Gastroesophageal sphincter (tissue), 4 donors: ENCODE data around the gene TUFM. TPM values are rescaled to one million over a fixed set of nuclear protein-coding genes. Genes with fewer than 3 reads are reported as not detected.

Source experiments
- ATAC-seq: fragments of 150-250 bp; one replicate; pipeline ENCODE4 v1.9.1; 2016; ENCODE audit warnings: mild to moderate bottlenecking, moderate library complexity
- H3K27ac ChIP-seq, 4 donors: fragments of 200-600 bp; sonication (generic) in 3 of 4; 1 replicate in 3 of 4; 2 replicates in 1 of 4; pipeline ENCODE4 v1.5.1; 2016 to 2019
- H3K27me3 ChIP-seq: fragments of 200-600 bp; sonication (generic); one replicate; pipeline ENCODE4 v1.5.1; 2019
- H3K36me3 ChIP-seq, 2 donors: fragments of 200-600 bp; sonication (generic); one replicate each; pipeline ENCODE4 v1.5.1; 2019; ENCODE audit warnings: control low read depth in 1 of 2
- H3K4me1 ChIP-seq, 3 donors: fragments of 200-600 bp; sonication (generic); 1 replicate in 2 of 3; 2 replicates in 1 of 3; pipeline ENCODE4 v1.5.1; 2016 to 2019; ENCODE audit warnings: control low read depth in 2 of 3
- H3K4me3 ChIP-seq, 2 donors: fragments of 200-600 bp; sonication (generic); one replicate each; pipeline ENCODE4 v1.5.1; 2019; ENCODE audit warnings: mild to moderate bottlenecking in 1 of 2, moderate library complexity in 1 of 2
- H3K9me3 ChIP-seq, 3 donors: fragments of 200-600 bp; sonication (generic); one replicate each; pipeline ENCODE4 v1.5.1; 2017 to 2019; ENCODE audit warnings: control low read depth in 2 of 3
- EP300 ChIP-seq: sonication (generic); formaldehyde crosslinking; IDR thresholded peaks from one replicate; pipeline ENCODE4 v1.6.1; 2017; ENCODE audit warnings: antibody characterized with exemption, mild to moderate bottlenecking
- POLR2A ChIP-seq, 2 donors: fragments of 450-650 bp; IDR thresholded peaks; one replicate each; pipeline ENCODE4 v1.6.1; 2017; ENCODE audit warnings: antibody characterized with exemption in 2 of 2, mild to moderate bottlenecking in 2 of 2, moderate library complexity in 1 of 2
- POLR2AphosphoS5 ChIP-seq: sonication (generic); formaldehyde crosslinking; IDR thresholded peaks from one replicate; pipeline ENCODE4 v1.6.1; 2017; ENCODE audit warnings: antibody characterized with exemption
- WGBS, 2 donors: methylation state at CpG; one replicate each; pipeline ENCODE4 v1.1.5; 2018; ENCODE audit warnings: low coverage in 1 of 2; 5-methylcytosine and 5-hydroxymethylcytosine counted together
- total RNA-seq, 4 donors: library from RNA; depleted of rRNA; stranded (reverse); fragments of >200 nt; gene quantifications; one replicate each; pipeline ENCODE4 v1.1.0, GENCODE V29; 2016
- TF ChIP-seq, protein P1 (sequence below), 4 experiments: fragments of 200-600 bp in 2 of 4; fragments of 450-650 bp in 2 of 4; sonication (generic) in 1 of 4; IDR thresholded peaks; one replicate each; pipeline ENCODE4 v1.5.1; 2017 to 2019; ENCODE audit warnings: antibody characterized with exemption in 4 of 4, mild to moderate bottlenecking in 2 of 4, moderate library complexity in 2 of 4

Gene TUFM
- total RNA-seq, 4 donors from 2014 or later, result 72.2 to 91.9 (median 85.3) TPM

DNA sequence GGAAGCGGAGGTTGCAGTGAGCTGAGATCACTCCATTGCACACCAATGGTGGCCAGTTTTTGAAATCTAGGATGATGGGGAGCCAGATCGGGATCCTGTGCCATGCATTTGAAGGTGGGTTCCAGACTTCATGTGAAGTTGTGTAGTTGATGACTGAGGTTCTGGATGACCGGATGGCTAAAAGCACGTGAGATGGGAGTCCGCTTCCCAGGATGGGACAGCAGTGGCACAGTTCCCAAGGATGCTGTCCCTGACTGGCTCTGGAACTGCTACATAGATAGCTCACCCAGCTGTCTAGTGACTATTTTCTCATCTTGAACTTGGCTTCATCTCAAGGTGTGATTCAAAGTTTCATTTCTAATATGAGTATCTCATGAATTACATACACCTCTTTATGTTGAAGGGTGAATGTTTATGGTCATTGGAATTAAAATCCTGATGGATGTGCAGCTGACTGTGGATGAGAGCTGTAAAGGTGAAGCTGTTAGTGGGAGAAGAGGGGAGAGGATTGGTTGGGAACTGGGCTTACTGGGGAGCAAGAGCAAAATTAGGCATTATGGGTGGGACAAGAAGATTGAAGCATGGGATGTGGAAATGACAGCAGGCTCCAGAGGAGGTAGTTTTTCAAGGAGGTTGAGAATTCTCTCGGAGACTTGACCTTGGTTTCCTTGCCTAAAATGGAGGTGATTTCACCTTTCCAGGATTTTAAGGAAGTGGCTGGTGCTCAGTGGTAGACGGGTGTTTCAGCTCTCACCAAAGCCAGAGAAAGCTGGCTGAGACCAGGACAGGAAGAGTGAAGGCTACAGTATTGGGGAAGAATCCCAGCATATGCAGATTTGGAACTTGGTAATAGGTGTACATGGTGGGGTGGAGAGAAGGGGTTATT lies 8.2 kb downstream of the TUFM start:
- peaks cover 3 to 69% of the 10 kb centered on the region in 2 donors for H3K36me3 ChIP-seq
- WGBS, 2 donors, result 87 to 90% methylated on average over 3 to 7 of the region's 7 CpGs
- H3K27me3 ChIP-seq, result no peaks in the 10 kb centered on the region
- H3K4me3 ChIP-seq, result no peak overlapping the region
- no peaks in the 10 kb centered on the region for H3K9me3 ChIP-seq
- TF ChIP-seq, protein P1, sequence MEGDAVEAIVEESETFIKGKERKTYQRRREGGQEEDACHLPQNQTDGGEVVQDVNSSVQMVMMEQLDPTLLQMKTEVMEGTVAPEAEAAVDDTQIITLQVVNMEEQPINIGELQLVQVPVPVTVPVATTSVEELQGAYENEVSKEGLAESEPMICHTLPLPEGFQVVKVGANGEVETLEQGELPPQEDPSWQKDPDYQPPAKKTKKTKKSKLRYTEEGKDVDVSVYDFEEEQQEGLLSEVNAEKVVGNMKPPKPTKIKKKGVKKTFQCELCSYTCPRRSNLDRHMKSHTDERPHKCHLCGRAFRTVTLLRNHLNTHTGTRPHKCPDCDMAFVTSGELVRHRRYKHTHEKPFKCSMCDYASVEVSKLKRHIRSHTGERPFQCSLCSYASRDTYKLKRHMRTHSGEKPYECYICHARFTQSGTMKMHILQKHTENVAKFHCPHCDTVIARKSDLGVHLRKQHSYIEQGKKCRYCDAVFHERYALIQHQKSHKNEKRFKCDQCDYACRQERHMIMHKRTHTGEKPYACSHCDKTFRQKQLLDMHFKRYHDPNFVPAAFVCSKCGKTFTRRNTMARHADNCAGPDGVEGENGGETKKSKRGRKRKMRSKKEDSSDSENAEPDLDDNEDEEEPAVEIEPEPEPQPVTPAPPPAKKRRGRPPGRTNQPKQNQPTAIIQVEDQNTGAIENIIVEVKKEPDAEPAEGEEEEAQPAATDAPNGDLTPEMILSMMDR (IDR thresholded peaks at IDR 0.05), result no peak
- no peak for TF ChIP-seq EP300
- TF ChIP-seq POLR2AphosphoS5, result no peak
- no peak for TF ChIP-seq POLR2A (IDR thresholded peaks at IDR 0.05)
- peaks cover 0 to 12% (median 0%) of the 10 kb centered on the region in 3 donors for H3K4me1 ChIP-seq
- no peak overlapping the region for H3K27ac ChIP-seq
- no peak for ATAC-seq

- TF ChIP-seq EP300 (no peak), POLR2A (IDR thresholded peaks at IDR 0.05) (no peak), POLR2AphosphoS5 (no peak)
- TF ChIP-seq, protein P1 (IDR thresholded peaks at IDR 0.05), result no peak
- Histone ChIP-seq H3K4me3 (no peak overlapping the region), H3K9me3 (no peaks in the 10 kb centered on the region), H3K27me3 (no peaks in the 10 kb centered on the region), H3K36me3 (peaks cover 3 to 69% of the 10 kb centered on the region in 2 donors), H3K27ac (no peak overlapping the region), H3K4me1 (peaks cover 0 to 12% (median 0%) of the 10 kb centered on the region in 3 donors)
- WGBS, 2 donors, result 92% methylated on average over 5 of the region's 8 CpGs; no CpG with 5 or more reads in 1 of the 2 donors
- no peak for ATAC-seq
Observed at GRCh38 chr16:28836761-28837064, 9.4 kb downstream of the TUFM start.

GRCh38 chr16:28835864-28836760 lies 10.0 kb downstream of the TUFM start:
- no CpG with 5 or more reads among the region's 25 CpGs for WGBS, 2 donors
- H3K27me3 ChIP-seq, result no peaks in the 10 kb centered on the region
- ATAC-seq, result no peak
- H3K4me3 ChIP-seq, result no peak overlapping the region
- peaks cover 3 to 70% of the 10 kb centered on the region in 2 donors for H3K36me3 ChIP-seq
- no peaks in the 10 kb centered on the region for H3K9me3 ChIP-seq
- H3K4me1 ChIP-seq, result peaks cover 0 to 12% (median 0%) of the 10 kb centered on the region in 3 donors
- no peak overlapping the region for H3K27ac ChIP-seq
- no peak for TF ChIP-seq POLR2AphosphoS5
- TF ChIP-seq EP300, result no peak
- TF ChIP-seq, protein P1 (IDR thresholded peaks at IDR 0.05), result no peak
- TF ChIP-seq POLR2A (IDR thresholded peaks at IDR 0.05), result no peak

DNA sequence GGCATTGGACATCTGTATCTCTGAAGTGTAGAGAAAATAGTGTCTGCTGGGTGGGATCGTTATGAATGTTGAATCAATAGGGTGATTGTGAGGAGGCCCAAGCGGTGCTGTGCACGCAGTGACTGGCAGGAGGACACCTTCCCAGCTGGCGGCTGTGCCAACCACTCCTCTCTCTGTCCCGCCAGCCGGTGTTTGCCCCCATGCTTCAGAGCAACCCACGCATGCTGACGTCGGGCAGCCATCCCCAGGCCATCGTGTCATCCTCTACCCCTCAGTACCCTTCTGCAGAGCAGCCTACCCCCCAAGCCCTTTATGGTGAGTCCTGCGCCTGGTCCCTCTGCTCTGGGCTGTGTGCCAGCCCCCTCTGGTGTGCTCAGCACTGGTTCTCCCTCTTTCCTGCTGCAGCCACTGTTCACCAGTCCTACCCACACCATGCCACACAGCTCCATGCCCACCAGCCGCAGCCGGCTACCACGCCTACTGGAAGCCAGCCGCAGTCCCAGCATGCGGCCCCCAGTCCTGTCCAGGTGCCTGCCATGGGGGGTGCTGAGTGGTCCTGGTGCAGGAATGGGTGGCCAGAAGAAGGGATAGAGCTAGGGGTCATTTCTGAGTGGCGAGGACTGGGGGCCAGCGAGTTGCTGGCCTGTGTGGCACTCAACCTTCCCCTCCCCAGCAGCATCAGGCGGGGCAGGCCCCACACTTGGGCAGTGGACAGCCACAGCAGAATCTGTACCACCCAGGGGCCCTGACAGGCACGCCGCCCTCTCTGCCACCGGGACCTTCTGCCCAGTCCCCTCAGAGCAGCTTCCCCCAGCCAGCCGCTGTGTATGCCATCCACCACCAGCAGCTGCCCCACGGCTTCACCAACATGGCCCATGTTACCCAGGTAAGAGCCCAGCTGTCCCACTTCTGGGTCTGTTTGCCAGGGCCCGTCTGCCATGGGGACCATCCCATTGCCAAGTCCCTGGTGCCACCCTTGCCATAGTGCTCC lies 11.0 kb downstream of the TUFM start:
- H3K4me3 ChIP-seq, result no peak overlapping the region
- H3K4me1 ChIP-seq, result peaks cover 0 to 16% (median 0%) of the 10 kb centered on the region in 3 donors
- 80 to 91% methylated on average over 5 to 14 of the region's 25 CpGs for WGBS, 2 donors
- no peak for ATAC-seq
- TF ChIP-seq POLR2AphosphoS5, result no peak
- no peak for TF ChIP-seq EP300
- no peak for TF ChIP-seq POLR2A (IDR thresholded peaks at IDR 0.05)
- TF ChIP-seq, protein P1 (IDR thresholded peaks at IDR 0.05), result no peak
- H3K27ac ChIP-seq, result no peak overlapping the region
- H3K27me3 ChIP-seq, result no peaks in the 10 kb centered on the region
- H3K9me3 ChIP-seq, result no peaks in the 10 kb centered on the region
- H3K36me3 ChIP-seq, result peaks cover 3 to 79% of the 10 kb centered on the region in 2 donors
